ENCODE results near the gene KCNK17.
"Not testable (repeated sequence)": the region's sequence is repeated elsewhere in the genome, so short reads cannot be mapped to it uniquely, and the experiment has no call there.

KCNK17 gene

DNA sequence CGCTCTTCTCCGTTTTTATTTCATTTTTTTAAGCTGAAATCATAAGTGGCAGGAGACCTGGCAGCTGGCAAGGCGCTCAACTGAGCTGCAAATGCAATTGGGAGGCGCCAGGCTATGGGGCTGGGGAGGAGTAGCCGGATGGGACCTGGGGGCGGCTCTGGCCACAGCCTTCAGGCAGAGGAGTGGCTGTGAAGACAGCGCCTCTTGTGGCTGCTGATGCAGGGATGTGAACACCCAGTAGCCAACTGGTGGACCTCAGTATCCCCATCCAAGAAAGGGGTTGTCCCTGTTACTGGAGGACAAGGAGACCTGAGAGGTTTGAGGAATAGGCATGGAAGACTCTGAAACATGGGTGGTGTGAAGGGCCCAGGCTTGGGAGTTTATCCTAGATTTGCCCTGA, 12.6 kb downstream of the KCNK17 start:
- no peak for DNase-seq

GRCh38 chr6:39300739-39301138, 13.5 kb downstream of the KCNK17 start:
- DNase-seq, result no peak

DNA sequence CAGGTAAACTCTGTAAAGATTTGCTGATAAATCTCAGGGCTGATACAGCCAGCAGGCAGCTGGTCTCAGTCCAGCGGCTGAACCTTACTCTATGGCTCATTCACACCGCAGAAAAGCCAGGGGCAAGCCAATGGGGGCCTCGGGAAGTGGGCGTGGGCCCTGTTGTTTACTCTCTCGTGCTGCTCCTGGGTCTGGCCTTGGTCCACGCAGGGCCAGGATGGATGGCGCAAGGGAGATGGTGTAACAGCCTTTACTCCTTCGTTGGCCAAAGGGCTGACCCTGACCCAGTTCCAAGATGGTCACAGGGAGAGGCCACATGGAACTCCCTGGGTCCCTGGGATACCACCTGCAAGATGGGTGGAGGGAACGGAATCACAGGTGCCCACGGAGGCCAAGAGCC, 16.2 kb downstream of the KCNK17 start:
- DNase-seq, result no peak

- DNase-seq, result no peak
Measured at GRCh38 chr6:39296745-39297640, 17.2 kb downstream of the KCNK17 start.

DNA sequence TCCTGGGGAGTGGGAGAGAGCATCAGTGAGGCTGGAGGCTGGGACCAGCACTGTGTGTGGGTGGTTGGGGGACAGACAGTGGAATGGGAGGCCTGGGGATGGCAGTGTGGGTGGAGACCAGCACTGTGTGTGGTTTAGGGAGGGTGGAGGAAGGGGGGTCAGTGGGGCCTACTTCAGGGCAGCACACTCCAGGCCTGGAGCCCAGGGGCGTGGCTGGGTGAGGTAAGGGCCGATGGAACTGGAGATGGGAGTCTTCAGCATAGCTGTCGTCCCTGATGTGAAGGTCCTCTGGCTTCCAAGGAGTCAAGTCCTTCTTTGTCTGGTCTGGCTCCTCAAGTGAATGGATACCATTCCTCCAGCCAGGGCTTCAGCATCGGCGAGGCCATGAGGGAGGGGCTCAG, 18.6 kb downstream of the KCNK17 start:
- DNase-seq, result peak; percentile 18

- DNase-seq, result no peak
Measured at GRCh38 chr6:39294899-39295298, 19.3 kb downstream of the KCNK17 start.

- DNase-seq, result no peak
Measured at GRCh38 chr6:39294133-39294532, 20.1 kb downstream of the KCNK17 start.

DNA sequence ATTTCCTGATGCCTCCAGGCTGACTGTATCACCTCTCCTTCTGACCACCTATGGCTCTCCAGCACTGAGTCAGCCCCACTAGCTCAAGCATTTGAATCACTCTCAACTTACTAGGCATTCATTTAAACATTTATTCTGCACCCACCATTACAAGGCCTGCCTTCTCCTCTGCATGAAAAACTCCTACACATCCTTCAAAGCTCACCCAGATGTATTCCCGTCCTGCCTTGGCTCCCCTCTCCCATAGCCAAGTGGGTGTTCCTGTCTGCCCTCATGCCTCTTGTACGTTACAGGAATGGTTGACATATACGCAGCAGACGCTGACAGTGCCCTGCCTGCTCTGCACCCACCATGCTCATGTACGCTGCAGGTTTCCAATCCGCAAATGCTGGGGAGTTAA, 21.6 kb downstream of the KCNK17 start:
- no peak for DNase-seq

DNA sequence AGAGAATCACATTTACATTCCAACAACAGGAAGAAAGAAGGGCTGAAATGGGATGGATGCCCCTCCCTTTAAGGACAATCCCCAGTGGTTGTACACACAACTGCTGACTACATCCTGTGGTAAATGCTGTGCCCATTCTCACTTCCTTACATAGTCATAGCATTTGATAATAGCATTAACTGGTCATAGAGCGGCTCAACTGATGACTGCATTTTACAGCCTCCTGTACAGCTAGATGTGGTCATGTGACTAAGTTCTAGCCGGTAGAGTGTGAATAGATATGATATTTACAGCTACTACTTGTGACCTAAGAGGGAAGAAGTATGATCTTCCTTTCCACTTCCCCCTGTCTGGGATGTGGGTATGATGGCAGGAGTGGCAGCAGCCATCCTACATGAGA, 24.7 kb downstream of the KCNK17 start:
- no peak for DNase-seq

GRCh38 chr6:39287601-39288000, 26.6 kb downstream of the KCNK17 start:
- no peak for DNase-seq

DNA sequence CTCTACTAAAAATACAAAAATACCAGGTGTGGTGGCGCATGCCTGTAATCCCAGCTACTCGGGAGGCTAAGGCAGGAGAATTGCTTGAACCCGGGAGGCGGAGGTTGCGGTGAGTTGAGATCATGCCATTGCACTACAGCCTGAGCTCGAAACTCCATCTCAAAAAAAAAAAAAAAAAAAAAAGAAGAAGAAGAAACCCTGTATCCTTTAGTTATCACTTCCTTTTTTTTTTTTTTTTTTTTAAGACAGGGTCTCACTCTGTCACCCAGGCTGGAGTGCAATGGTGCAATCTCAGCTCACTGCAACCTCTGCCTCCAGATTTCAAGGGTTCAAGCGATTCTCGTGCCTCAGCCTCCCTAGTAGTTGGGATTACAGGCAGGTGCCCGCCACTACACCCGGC, 27.6 kb downstream of the KCNK17 start:
- DNase-seq, result not testable (repeated sequence)

GRCh38 chr6:39282774-39283173, 31.4 kb downstream of the KCNK17 start:
- no peak for DNase-seq

GRCh38 chr6:39281312-39281980, 32.8 kb downstream of the KCNK17 start:
- no peak for DNase-seq

DNA sequence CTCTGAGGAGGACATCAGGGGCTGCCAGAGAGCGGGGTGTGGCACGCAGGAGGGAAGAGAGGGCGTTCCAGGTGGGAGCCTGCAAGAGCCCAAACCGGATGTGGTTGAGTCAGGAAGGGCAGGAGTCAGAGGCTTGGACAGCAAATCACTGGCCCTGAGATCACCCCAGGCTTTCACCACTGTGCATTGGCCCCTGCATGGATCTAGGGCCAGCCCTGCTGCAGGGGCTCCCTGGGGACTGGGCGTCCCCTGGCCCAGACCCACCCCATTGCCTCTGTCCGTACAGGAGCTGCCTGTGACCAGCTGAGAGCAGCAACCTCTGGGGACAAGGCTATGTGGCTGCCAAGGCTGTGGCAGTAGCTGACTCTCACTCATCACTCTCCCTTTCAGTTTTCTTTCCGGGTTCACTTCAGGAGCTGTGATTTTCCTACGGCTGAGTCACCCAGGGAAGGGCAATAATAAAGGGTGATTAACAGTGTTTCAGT, 33.9 kb downstream of the KCNK17 start:
- peak; percentile 59 for DNase-seq

GRCh38 chr6:39279539-39279938, 34.7 kb downstream of the KCNK17 start:
- DNase-seq, result no peak

DNA sequence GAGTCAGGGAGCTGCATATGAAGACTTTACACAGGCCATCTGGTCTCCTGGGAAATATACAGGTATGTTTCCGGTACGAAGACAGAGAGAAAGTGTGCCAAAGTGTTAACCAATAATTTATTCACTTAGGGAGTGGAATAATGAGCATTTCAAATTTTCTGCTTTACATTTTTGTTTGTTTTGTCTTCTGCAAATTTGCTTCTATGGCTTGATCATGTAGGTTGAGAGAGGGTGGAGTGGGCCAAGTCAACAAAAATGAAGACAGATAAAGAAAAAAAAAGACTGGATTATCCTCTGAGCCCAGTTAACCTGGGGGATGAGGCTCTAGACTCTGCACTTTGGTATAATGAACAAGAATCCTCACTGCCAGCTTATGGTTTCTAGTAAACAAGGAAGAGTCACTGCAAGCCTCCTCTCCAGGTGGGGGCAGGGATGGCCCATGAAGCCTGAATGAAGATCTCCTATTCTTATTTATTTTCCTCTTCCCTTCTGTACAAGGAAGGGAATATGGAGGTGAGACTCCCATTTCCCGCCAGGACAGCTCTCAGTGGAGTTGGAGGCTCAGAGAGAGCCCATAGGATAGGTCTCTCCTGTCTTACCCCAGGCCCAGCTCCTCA, 37.7 kb downstream of the KCNK17 start:
- no peak for DNase-seq

- DNase-seq, result no peak
Measured at GRCh38 chr6:39274903-39275302, 39.3 kb downstream of the KCNK17 start.

DNA sequence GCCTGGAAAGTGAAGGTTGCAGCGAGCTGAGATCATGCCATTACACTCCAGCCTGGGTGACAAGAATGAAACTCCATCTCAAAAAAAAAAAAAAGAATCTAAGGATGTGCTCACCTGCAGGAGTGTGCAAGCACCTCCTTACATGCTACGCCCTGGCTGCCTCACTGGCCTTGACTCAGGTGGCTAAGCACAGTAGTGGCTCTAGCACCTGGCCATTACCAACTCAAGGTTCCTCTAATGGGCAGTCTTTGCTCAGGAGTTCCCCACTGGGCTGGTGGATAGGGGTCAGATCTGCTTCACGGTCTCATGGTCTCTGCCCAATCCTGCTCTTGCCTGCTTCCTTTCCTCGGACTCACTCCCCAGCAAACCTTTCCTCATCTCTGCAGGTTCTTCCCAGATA, 39.7 kb downstream of the KCNK17 start:
- DNase-seq, result no peak

GRCh38 chr6:39273406-39273821, 40.8 kb downstream of the KCNK17 start:
- DNase-seq, result no peak

- no peak for DNase-seq
Measured at GRCh38 chr6:39269961-39270360, 44.3 kb downstream of the KCNK17 start.

DNA sequence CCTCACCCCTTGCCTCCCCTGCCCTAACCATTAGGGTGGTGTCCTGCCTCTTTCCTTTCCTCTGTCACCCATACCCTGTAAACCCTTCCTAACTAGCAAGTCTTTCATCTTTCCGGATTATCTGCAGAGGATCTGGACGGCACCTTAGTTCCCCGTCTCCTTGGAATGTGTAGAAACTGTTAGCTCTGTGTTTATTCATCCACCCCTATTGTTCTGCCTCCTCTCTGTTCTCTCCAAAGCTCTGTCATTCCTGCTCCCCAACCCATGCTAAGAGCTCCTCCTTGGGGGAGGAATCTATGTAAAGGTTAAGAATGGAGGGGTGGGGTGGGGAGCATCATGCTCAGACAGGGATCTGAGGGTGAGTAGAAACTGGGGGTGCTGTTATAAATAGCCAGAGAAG, 45.5 kb downstream of the KCNK17 start:
- DNase-seq, result no peak

DNA sequence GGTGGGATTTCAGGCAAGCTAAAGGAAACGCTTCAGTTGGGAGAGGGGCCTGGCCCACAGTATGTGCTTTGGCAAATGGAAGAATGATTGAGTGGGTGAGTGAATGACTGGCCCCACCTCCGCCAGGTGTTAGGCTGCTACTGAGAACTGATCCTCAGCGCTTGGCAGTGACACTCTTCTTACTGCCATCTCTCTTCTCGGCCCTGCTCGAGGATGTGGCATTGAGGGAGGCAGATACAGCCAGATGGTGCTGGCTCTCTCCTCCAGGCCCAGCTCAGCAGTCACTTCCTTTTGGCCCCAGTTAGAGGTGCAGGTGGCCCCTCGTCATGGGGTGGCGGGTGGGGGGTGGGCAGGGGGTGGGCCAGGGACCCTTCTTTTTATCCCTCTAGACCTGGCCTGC, 46.0 kb downstream of the KCNK17 start:
- DNase-seq, result peak; percentile 3

- no peak for DNase-seq
Measured at GRCh38 chr6:39266782-39267355, 47.4 kb downstream of the KCNK17 start.
